Immature natural killer cell (primary cell): Measurements from ENCODE around the gene MCRIP2. TPM values are rescaled to one million over a fixed set of nuclear protein-coding genes. Genes with fewer than 3 reads are reported as not detected.

Experiments
- DNase-seq, 3 donors: peaks; one replicate each; pipeline ENCODE4 v3.0.0; 2022; ENCODE audit warnings: mixed read lengths in 1 of 3
- H3K27ac Mint-ChIP-seq, 6 donors: one replicate each; pipeline ENCODE4 v1.8.0; 2020; ENCODE audit warnings: mixed read lengths in 6 of 6, mild to moderate bottlenecking in 5 of 6, inconsistent platforms in 4 of 6, moderate library complexity in 3 of 6
- H3K27me3 Mint-ChIP-seq, 3 donors: one replicate each; pipeline ENCODE4 v1.8.0; 2020 to 2021; ENCODE audit warnings: low read depth in 3 of 3, mild to moderate bottlenecking in 3 of 3, mixed read lengths in 3 of 3, moderate library complexity in 3 of 3, inconsistent platforms in 1 of 3
- H3K36me3 Mint-ChIP-seq, 3 donors: one replicate each; pipeline ENCODE4 v1.8.0; 2020; ENCODE audit warnings: mixed read lengths in 3 of 3, inconsistent platforms in 2 of 3, mild to moderate bottlenecking in 2 of 3
- H3K4me1 Mint-ChIP-seq, 2 donors: one replicate each; pipeline ENCODE4 v1.8.0; 2020; ENCODE audit warnings: inconsistent platforms in 2 of 2, mild to moderate bottlenecking in 2 of 2, mixed read lengths in 2 of 2, moderate library complexity in 1 of 2
- H3K4me3 Mint-ChIP-seq, 5 donors: one replicate each; pipeline ENCODE4 v1.8.0; 2020; ENCODE audit warnings: mild to moderate bottlenecking in 5 of 5, mixed read lengths in 5 of 5, inconsistent platforms in 3 of 5, moderate library complexity in 3 of 5
- H3K9me3 Mint-ChIP-seq, 6 donors: one replicate each; pipeline ENCODE4 v1.8.0; 2020; ENCODE audit warnings: mild to moderate bottlenecking in 6 of 6, mixed read lengths in 6 of 6, inconsistent platforms in 4 of 6, moderate library complexity in 3 of 6
- polyA plus RNA-seq, 3 donors: library from polyadenylated mRNA; unstranded; fragments of 300-500 nt; fragmentation: Illumina TruSeq; gene quantifications; one replicate each; pipeline ENCODE4 v1.2.3, GENCODE V29; 2021

Gene MCRIP2
- polyA plus RNA-seq, 3 donors from 2014 or later, result 16.8 to 36.3 (median 22.8) TPM

DNA sequence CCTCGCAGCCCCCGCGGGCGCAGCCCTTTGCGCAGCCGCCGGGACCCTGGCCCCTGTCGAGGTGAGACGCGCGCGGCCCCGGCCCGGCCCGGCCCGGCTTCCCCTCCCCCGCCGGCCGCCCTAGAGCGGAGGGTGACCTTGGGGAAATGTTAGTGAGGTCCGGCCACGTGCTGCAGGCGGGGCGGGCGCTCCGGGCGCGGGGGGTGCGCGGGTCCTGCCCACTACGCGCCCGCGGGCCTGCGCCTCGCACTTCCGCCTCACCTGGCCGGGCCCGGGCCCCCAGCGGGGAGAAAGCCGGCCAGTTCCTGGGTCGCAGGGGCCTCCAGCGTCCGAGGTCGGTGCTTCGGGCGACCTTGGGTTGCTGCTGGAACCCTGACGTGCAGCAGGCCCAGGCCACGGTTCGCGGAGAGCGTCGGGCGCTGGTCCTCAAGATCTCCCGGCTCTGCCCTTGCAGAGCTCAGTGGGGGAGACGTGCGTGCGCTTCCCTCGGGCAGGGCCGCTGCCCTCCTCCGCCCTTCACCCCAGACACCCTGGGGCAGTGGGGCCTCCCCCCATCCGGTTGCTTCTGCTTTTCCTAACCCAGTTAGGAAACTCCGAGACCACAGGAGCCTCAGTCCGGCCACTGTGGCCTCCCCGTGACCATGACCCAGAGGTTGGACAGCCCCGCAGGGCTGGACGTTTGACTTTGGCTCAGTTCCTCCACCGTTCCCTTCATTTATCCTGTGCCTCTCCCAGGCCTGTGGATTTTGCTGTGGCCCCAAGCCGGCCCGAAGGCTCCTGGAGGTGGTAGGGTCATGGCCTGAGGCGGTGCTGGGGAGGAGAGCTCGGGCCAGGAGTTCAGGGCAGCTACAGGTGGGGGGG lies 791 bp downstream of the MCRIP2 start:
- no peaks in the 10 kb centered on the region for H3K36me3 Mint-ChIP-seq
- H3K27ac Mint-ChIP-seq, result peak overlapping the region in 1 of 6 donors; percentile 34
- H3K9me3 Mint-ChIP-seq, result no peaks in the 10 kb centered on the region
- DNase-seq, result peak; percentile 27 to 37 (median 34)
- H3K4me3 Mint-ChIP-seq, result peak overlapping the region; percentile 44 to 74 (median 57)
- H3K27me3 Mint-ChIP-seq, result peaks cover 0 to 2% (median 0%) of the 10 kb centered on the region in 3 donors
- peaks cover 0 to 13% of the 10 kb centered on the region in 2 donors for H3K4me1 Mint-ChIP-seq

DNA sequence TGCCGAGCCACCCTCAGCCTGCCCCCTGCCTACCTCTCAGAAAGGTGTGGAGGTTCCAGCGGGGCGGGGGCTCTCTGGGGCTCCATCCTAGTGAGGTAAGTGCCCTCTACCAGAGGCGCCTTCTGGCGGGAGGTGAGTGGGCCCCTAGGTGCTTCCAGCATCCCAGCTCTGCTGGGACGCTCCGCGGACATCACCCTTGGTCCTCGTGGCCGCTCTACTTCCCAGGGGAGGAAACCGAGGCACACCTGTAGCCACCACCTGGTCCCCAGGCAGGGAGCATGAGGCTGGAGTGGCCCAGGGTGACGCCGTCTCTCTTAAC lies 1.4 kb downstream of the MCRIP2 start:
- no peaks in the 10 kb centered on the region for H3K9me3 Mint-ChIP-seq
- DNase-seq, result no peak

DNA sequence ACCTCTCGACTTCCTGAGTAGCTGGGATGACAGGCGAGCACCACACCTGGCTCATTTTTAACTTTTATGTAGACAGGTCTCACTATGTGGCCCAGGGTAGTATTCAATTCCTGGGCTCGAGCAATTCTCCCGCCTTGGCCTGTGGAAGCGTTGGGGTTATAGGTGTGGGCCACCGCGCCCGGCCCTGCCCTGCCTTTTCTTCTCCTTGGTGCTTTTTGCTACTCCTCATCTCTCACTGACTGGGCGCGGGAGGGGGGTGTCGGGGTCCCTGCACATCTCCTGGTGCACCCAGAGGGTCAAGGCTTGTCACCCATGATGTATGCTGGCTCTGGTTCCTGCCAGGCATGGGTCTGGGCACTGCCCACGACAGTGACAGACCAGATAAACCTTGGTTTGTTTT lies 2.9 kb downstream of the MCRIP2 start:
- peak overlapping the region in 3 of 5 donors; percentile 15 to 38 (median 18) for H3K4me3 Mint-ChIP-seq
- no peaks in the 10 kb centered on the region for H3K9me3 Mint-ChIP-seq
- no peaks in the 10 kb centered on the region for H3K36me3 Mint-ChIP-seq
- H3K4me1 Mint-ChIP-seq, result peaks cover 0 to 16% of the 10 kb centered on the region in 2 donors
- H3K27me3 Mint-ChIP-seq, result peaks cover 0 to 2% (median 2%) of the 10 kb centered on the region in 3 donors
- no peak for DNase-seq
- H3K27ac Mint-ChIP-seq, result no peak overlapping the region

More for the DNA sequence above, 1.4 kb downstream of the MCRIP2 start:
- H3K4me1 Mint-ChIP-seq, result peaks cover 0 to 11% of the 10 kb centered on the region in 2 donors
- no peak overlapping the region for H3K27ac Mint-ChIP-seq
- no peaks in the 10 kb centered on the region for H3K36me3 Mint-ChIP-seq
- peak overlapping the region; percentile 45 to 74 (median 58) for H3K4me3 Mint-ChIP-seq
- H3K27me3 Mint-ChIP-seq, result peaks cover 0 to 2% (median 0%) of the 10 kb centered on the region in 3 donors

DNA sequence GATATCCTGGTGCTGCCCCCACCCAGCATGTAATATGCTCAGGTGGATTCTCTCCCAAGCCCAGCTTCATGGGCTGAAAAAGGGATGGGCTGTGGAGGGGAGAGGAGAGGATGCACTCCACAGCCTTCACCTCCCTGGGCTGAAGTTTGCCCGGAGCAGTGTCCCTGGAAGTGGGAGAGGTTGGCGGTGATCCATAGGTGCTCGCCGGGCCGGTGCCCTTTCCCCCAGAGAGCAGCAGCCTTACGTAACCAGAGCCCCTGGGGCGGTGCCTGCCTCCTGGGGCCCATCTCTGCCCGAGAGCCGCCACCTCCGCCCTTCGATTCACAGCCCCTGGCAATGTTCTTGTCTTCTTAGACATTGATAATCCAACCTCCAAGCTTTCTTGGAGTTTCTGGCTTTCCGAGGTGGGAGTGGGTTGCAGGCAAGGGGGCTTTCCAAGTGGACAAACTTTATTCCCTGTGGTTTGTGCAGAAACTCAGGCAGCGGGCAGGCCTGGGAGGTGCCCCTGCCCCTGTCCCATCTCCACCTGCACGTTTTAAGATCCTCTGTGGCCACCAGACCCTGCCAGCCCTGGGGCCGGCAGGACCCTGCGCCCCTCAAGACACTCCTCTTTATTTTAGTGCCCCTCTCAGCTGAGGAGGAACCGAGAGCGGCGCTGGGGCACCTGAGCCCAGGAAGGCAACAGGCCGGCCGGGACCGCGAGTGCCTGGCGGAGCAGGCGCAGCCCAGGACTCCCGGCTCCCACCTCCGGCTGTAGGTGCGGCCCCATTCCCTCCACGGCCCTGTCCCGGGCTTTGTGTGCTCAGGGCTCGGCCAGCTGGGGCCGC lies 4.4 kb downstream of the MCRIP2 start:
- DNase-seq, result no peak
- H3K27me3 Mint-ChIP-seq, result peaks cover 0 to 3% (median 2%) of the 10 kb centered on the region in 3 donors
- H3K27ac Mint-ChIP-seq, result no peak overlapping the region
- no peaks in the 10 kb centered on the region for H3K9me3 Mint-ChIP-seq
- peaks cover 0 to 13% of the 10 kb centered on the region in 2 donors for H3K4me1 Mint-ChIP-seq
- H3K36me3 Mint-ChIP-seq, result no peaks in the 10 kb centered on the region
- H3K4me3 Mint-ChIP-seq, result no peak overlapping the region

DNA sequence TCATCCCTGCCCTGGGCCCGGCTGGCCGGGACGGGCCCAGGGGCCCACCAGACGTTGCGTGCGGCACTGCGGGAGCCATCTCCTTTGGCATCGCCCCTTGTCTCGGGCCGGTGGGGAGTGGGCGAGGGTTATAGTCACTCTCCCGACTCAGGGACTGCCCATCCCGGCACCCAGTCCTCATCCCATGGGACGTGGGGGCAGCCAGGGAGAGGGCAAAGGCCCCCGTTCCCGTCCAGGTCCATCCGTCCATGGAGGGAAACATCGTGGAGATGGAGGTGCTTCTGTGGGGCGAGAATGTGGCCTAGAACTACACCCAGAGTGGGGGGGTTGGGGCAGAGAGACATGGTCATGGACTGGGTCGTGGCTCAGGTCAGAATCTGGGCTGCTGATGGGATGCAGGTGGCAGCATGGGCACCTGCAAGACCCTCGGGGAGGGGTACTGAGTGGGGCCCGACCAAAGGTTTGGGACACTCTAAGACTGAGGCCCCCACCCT lies 5.1 kb downstream of the MCRIP2 start:
- Mint-ChIP-seq H3K4me1 (peaks cover 0 to 13% of the 10 kb centered on the region in 2 donors), H3K27ac (no peak overlapping the region), H3K4me3 (no peak overlapping the region), H3K27me3 (peaks cover 0 to 3% (median 2%) of the 10 kb centered on the region in 3 donors), H3K9me3 (no peaks in the 10 kb centered on the region), H3K36me3 (no peaks in the 10 kb centered on the region)
- no peak for DNase-seq

DNA sequence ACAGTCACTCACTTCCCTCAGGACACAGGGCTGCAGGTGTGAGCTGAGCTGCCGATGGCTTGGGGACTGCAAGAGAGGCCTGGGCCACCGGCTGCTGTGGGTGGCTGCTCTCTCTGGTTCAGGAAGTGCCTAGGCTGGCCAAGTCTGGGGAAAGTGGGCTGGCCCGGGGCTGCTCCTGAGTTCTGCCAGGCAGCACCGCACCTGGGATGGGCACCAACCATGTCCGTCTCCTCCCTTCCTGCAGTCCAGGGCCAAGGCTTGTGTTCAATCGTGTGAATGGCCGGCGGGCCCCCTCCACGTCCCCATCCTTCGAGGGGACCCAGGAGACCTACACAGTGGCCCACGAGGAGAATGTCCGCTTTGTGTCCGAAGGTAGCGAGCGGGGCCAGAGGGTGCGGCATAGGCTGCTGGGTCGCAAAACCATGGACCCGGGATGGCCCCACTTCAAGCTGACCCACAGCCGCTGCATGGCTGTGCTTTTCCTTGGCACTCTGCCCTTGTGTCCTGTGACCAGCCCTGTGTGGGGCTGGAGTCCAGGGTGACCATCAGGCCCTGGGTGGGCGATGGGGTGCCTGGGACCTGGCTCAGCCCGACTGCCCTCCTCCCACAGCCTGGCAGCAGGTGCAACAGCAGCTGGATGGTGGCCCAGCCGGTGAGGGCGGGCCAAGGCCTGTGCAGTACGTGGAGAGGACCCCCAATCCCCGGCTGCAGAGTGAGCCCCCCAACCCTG lies 5.7 kb downstream of the MCRIP2 start:
- H3K9me3 Mint-ChIP-seq, result no peaks in the 10 kb centered on the region
- no peaks in the 10 kb centered on the region for H3K36me3 Mint-ChIP-seq
- no peak for DNase-seq
- peak overlapping the region in 2 of 5 donors; percentile 24 to 26 for H3K4me3 Mint-ChIP-seq
- H3K27ac Mint-ChIP-seq, result no peak overlapping the region
- peaks cover 0 to 3% (median 2%) of the 10 kb centered on the region in 3 donors for H3K27me3 Mint-ChIP-seq
- peaks cover 0 to 13% of the 10 kb centered on the region in 2 donors for H3K4me1 Mint-ChIP-seq

DNA sequence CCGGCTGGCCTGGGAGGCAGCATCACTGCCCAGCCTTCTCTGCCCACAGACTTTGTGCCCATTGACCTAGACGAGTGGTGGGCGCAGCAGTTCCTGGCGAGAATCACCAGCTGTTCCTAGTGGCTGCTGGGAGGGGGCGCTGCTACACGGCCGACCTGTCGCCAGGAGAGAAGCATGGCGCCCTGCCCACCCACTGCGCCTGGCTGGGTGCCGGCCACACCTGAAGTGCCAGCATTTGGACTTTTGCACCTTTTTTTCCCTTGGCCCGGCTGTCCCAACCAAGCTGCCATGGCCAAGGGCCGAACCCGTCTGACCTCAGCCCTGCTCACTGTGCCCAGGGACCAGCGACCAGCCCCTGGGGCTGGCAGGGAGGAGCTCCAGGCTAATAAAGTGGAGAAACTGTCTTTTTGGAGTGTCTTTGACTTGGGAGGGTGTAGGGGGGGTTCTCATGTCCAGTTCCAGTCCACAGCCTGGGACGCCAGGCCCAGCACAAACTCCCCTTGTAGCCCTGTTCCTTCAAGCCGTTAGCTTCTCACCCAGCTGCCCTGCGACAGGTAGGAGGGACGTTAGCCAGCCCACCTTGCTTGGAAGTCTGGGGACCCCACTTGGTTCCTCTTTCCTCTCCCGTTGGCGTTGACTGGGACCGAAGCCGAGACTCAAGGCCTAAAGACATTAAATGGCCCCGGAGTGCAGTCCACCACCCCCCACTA lies 6.6 kb downstream of the MCRIP2 start:
- Mint-ChIP-seq H3K27ac (peak overlapping the region in 4 of 6 donors; percentile 45 to 86 (median 66)), H3K27me3 (peaks cover 0 to 3% (median 2%) of the 10 kb centered on the region in 3 donors), H3K4me1 (peaks cover 0 to 10% of the 10 kb centered on the region in 2 donors), H3K9me3 (no peaks in the 10 kb centered on the region), H3K36me3 (no peaks in the 10 kb centered on the region), H3K4me3 (peak overlapping the region; percentile 38 to 71 (median 69))
- no peak for DNase-seq

DNA sequence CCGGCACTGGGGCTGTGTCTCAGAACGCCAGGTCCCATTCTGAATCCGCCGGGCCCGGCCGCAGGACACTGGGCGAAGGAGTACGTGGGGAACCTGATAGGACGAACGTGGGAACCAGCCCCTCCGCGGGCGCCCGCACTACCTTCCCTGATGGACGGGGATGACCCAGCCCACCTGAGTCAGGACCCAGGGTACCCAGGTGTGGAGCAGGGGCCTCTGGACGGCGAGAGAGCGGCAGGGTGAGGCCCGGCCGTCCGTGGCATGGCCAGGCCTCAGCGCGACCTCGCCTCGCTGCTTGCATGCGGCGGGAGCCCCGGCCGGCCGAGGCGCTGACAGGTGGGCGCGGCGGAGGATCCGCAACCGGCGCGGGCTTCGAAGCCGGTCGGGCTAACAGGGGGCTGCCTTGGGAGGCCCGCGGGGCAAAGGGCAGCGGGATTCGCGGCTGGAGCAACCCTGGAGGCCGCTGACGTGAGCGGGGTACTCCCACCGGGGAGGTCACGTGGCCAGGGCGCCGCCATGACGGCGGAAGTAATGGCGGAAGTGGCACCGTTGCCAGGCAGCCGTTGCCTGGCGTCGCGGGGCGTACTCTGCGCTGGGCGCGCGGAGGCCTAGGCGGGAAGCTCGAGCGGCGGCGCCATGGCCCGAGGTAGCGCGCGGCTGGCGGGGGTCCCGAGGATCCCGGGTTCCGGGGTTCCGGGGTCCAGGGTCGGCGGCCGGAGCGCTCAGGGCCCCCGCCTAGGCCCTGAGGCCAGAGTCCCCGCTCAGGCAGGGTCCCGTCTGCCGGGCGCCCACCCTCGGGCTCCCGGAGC lies 7.4 kb downstream of the MCRIP2 start, which contains the start of gene WDR90:
Gene WDR90, plus strand, starts transcription at position 585 of the 809 bp plus-strand sequence. Its CDS starts 52 bp downstream, at position 637.
- H3K27ac Mint-ChIP-seq, result peak within 1 kb of the TSS in 4 of 6 donors; percentile 57 to 86 (median 66)
- H3K36me3 Mint-ChIP-seq, result no peaks in the 10 kb centered on the region
- peak; percentile 88 to 91 (median 89) for DNase-seq
- peaks cover 0 to 9% of the 10 kb centered on the region in 2 donors for H3K4me1 Mint-ChIP-seq
- peaks cover 0 to 3% (median 2%) of the 10 kb centered on the region in 3 donors for H3K27me3 Mint-ChIP-seq
- H3K4me3 Mint-ChIP-seq, result peak within 1 kb of the TSS; percentile 62 to 77 (median 71)
- H3K9me3 Mint-ChIP-seq, result no peaks in the 10 kb centered on the region

DNA sequence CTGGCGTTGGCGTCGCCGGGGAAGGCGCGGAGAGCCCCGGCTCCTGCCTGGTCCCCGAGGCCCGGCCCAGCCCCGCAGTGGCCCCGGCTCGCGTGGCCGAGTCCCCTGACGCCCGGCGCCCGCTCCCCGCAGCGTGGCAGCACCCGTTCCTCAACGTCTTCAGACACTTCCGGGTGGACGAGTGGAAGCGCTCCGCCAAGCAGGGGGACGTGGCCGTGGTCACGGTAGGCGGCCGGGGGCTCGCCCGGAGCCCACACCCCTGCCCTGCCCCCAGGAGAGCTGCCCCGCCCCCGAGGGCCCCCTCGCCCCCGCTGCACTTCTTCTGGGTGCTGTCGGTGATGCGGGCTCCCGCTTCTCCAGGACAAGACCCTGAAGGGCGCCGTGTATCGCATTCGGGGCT lies 8.0 kb downstream of the MCRIP2 start:
- no peaks in the 10 kb centered on the region for H3K9me3 Mint-ChIP-seq
- peak overlapping the region; percentile 54 to 70 (median 64) for H3K4me3 Mint-ChIP-seq
- no peak for DNase-seq
- peak overlapping the region in 1 of 6 donors; percentile 39 for H3K27ac Mint-ChIP-seq
- no peaks in the 10 kb centered on the region for H3K36me3 Mint-ChIP-seq
- peaks cover 0 to 7% of the 10 kb centered on the region in 2 donors for H3K4me1 Mint-ChIP-seq
- H3K27me3 Mint-ChIP-seq, result peaks cover 0 to 3% (median 2%) of the 10 kb centered on the region in 3 donors

DNA sequence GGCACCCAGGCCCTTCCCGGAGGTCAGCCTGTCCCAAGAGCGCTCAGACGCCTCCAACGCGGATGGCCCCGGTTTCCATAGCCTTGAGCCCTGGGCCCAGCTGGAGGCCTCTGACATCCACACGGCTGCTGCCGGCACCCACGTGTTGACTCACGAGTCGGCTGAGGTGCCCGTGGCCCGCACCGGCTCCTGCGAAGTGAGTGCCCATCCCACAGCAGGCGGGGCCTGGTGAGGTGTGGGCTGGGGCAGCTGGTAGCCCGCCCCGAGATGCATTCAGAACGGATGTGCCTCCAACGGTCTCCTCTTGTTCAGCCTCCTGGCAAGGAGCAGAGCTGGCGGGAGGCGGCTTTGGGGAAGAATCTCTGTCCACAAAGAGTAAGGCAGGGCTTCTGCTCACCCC lies 10.2 kb downstream of the MCRIP2 start:
- Mint-ChIP-seq H3K9me3 (no peaks in the 10 kb centered on the region), H3K27me3 (peaks cover 0 to 3% (median 2%) of the 10 kb centered on the region in 3 donors), H3K4me3 (no peak overlapping the region), H3K36me3 (no peaks in the 10 kb centered on the region), H3K4me1 (peaks cover 0 to 6% of the 10 kb centered on the region in 2 donors), H3K27ac (no peak overlapping the region)
- DNase-seq, result no peak

DNA sequence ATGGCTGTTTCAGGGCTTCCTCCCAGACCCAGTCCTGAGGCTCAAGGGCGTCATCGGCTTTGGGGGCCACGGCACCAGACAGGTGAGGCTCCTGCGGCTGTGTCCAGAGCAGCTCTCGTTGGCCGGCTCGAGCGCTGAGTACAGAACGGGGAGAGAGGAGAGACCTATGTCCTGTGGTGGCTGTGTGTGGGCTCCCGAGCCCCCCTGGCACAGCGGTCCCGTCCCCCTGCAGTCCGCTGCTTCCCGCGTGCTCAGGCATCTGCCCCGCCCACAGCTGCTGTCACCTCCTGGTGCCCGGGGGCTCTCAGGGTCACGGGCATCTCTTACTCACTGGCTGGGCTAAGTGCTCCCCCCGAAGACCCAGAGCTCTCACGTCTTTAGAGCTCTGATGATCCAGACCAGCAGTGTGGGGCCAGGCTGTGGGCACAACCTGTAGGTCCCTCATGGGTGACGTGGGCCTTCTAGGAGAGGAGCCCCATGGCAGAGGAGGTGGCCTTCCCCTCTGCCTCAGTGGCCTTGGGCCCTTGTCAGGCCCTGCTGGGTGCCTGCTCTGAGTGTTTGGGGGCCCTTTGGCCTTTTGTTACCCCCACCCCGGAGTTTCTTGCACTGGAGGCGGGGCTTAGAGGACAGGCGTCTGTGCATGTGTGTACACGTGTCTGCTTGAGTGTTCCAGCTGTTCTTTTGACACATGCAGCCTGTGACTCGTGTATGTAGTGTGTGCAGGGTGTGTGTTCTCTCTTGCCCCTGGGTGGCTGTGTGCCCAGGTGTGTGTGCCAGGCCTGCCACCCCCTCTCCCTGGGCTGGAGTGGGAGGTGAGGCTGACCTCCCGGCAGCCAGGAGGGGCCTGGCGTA lies 11.1 kb downstream of the MCRIP2 start:
- peak overlapping the region in 1 of 5 donors; percentile 19 for H3K4me3 Mint-ChIP-seq
- no peaks in the 10 kb centered on the region for H3K36me3 Mint-ChIP-seq
- H3K27me3 Mint-ChIP-seq, result peaks cover 0 to 3% (median 2%) of the 10 kb centered on the region in 3 donors
- no peaks in the 10 kb centered on the region for H3K9me3 Mint-ChIP-seq
- DNase-seq, result no peak
- H3K4me1 Mint-ChIP-seq, result peaks cover 0 to 6% of the 10 kb centered on the region in 2 donors
- no peak overlapping the region for H3K27ac Mint-ChIP-seq
